Umbilical cord (tissue), 2 donors: ENCODE data around the gene MIDN. TPM values are rescaled to one million over a fixed set of nuclear protein-coding genes. Genes with fewer than 3 reads are reported as not detected.
A peak's percentile ranks its signal among the peaks of the same experiment; 100 is the strongest.
"Not testable (repeated sequence)": the region's sequence is repeated elsewhere in the genome, so short reads cannot be mapped to it uniquely, and the experiment has no call there.

Experiments used
- DNase-seq: peaks from one replicate; pipeline ENCODE4 v3.0.0-alpha.2; 2015; ENCODE audit warnings: low spot score
- total RNA-seq: library from RNA; depleted of rRNA; stranded (reverse); fragments of >200 nt; gene quantifications from one replicate; pipeline ENCODE4 v1.2.3, GENCODE V29; 2014; ENCODE audit warnings: low replicate concordance; ENCODE audit not compliant: insufficient read depth

MIDN gene
- 16.6 TPM for total RNA-seq

- DNase-seq: peak; percentile 87
Observed at GRCh38 chr19:1248139-1248785, at the start of gene MIDN. Gene MIDN (plus strand): TSS chr19:1248583. CDS start chr19:1250297, 1,714 bp downstream.

GRCh38 chr19:1199531-1199930 is 48.9 kb upstream of the MIDN start:
- no peak for DNase-seq

GRCh38 chr19:1200614-1201013 is 47.8 kb upstream of the MIDN start:
- DNase-seq: not testable (repeated sequence)

GRCh38 chr19:1205114-1206099 is 43.0 kb upstream of the MIDN start, which contains the start of gene STK11:
Gene STK11 (plus strand): TSS chr19:1205778. CDS start chr19:1206914, 1,136 bp downstream.
- DNase-seq: peak; percentile 99

GRCh38 chr19:1206150-1206863 is 42.1 kb upstream of the MIDN start:
- no peak for DNase-seq

GRCh38 chr19:1206864-1207450 is 41.4 kb upstream of the MIDN start:
- no peak for DNase-seq

- DNase-seq: not testable (repeated sequence)
Observed at GRCh38 chr19:1208830-1209229, 39.6 kb upstream of the MIDN start.

GRCh38 chr19:1210227-1210538 is 38.2 kb upstream of the MIDN start:
- DNase-seq: no peak

- no peak for DNase-seq
Observed at GRCh38 chr19:1211494-1212234, 36.7 kb upstream of the MIDN start.

- peak; percentile 93 for DNase-seq
Observed at GRCh38 chr19:1213391-1214286, 34.7 kb upstream of the MIDN start.

GRCh38 chr19:1214299-1214861 is 34.0 kb upstream of the MIDN start:
- DNase-seq: no peak

GRCh38 chr19:1214862-1215731 is 33.3 kb upstream of the MIDN start:
- no peak for DNase-seq

GRCh38 chr19:1216756-1217155 is 31.6 kb upstream of the MIDN start:
- no peak for DNase-seq

GRCh38 chr19:1217366-1217765 is 31.0 kb upstream of the MIDN start:
- DNase-seq: no peak

GRCh38 chr19:1218751-1219567 is 29.4 kb upstream of the MIDN start:
- no peak for DNase-seq

GRCh38 chr19:1219786-1220476 is 28.5 kb upstream of the MIDN start:
- no peak for DNase-seq

- DNase-seq: no peak
Observed at GRCh38 chr19:1220477-1220930, 27.9 kb upstream of the MIDN start.
